Mucosa of descending colon (tissue), 3 donors: Measurements from ENCODE around the gene KDM8. TPM values are rescaled to one million over a fixed set of nuclear protein-coding genes. Genes with fewer than 3 reads are reported as not detected.
A peak's percentile ranks its signal among the peaks of the same experiment; 100 is the strongest.

Source experiments
- ATAC-seq: fragments of 200-7000 bp; cut with Tn5 transposase; one replicate; pipeline ENCODE4 v1.9.1; 2020; ENCODE audit warnings: mild to moderate bottlenecking, moderate library complexity
- DNase-seq, 3 donors: peaks; one replicate each; pipeline ENCODE4 v3.0.0-alpha.2; 2020
- H3K36me3 ChIP-seq: fragments of 200-600 bp; one replicate; pipeline ENCODE4 v1.8.0; 2021; ENCODE audit warnings: low read depth, mild to moderate bottlenecking
- H3K4me1 ChIP-seq: fragments of 200-600 bp; one replicate; pipeline ENCODE4 v1.8.0; 2021; ENCODE audit warnings: low read depth, mild to moderate bottlenecking
- H3K4me3 ChIP-seq: fragments of 200-600 bp; one replicate; pipeline ENCODE4 v1.8.0; 2021; ENCODE audit warnings: mild to moderate bottlenecking
- H3K9me3 ChIP-seq: fragments of 200-600 bp; one replicate; pipeline ENCODE4 v1.8.0; 2021; ENCODE audit warnings: mild to moderate bottlenecking
- intact Hi-C, 2 donors: fragments of 100-400 bp; cut with DNase I in 1 of 2; cut with micrococcal nuclease in 1 of 2; formaldehyde crosslinking; loops; one replicate each; pipeline versions ENCODE4 v1.11.0 to v1.11.1; 2022; cut with DNase I, micrococcal nuclease
- total RNA-seq, 3 donors: library from RNA; stranded (reverse); fragmentation: NEBNext Ultra II Directional in 2 of 3; extraction: Animal tissue kit (Norgen Biotek cat#: 25700) in 2 of 3; gene quantifications; one replicate each; pipeline versions ENCODE4 v1.2.1 to v1.2.4, GENCODE V29; 2021 to 2023
- TF ChIP-seq, protein P1 (sequence below): fragments of 200-600 bp; IDR thresholded peaks from one replicate; pipeline ENCODE4 v1.8.0; 2022; ENCODE audit warnings: antibody characterized with exemption, mild to moderate bottlenecking
- donor health status: DM: no; HTN: no; CAD: no; lungs with moderate emphysema.
- donor health status: DM: no; HTN: no; CAD: no.
- donor health status: DM: no; HTN: yes; CAD: no.

KDM8 gene
- total RNA-seq, 3 donors from 2014 or later = 8.7 to 12.9 (median 8.9) TPM

DNA sequence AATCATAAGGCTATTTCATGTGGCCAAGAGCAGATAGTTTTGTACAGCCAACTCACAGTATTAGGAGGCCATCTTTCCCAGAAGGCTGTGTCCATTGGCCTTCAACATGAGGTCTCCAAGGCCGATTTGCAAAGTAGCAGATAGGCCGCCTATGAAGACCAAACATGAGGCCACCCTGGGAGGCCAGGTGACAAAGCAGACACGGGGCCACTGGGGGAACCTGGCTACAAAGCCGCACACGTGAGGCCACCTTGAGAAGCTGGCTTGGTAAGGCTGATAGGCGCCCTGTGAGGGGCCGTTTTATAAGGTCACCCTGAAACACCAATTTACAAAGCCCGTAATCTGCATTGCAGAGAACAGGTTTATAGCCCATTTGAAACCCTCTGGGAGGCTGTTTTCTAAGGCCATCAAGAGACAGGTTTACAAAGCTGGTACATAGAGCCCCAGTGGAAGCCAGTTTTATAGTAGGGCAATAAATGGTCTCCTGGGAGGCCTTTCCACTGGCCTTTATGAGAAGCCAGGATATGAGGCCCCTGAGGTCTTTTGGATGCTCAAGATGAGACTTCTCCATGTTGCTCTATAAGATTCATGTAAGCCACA is 4.9 kb downstream of the KDM8 start:
- Histone ChIP-seq H3K4me3 (no peak overlapping the region), H3K36me3 (no peaks in the 10 kb centered on the region), H3K4me1 (peaks cover 25% of the 10 kb centered on the region), H3K9me3 (no peaks in the 10 kb centered on the region)
- ATAC-seq (peak; percentile 22), DNase-seq (no peak)
- intact Hi-C loops = no loop called here
- TF ChIP-seq, protein P1, sequence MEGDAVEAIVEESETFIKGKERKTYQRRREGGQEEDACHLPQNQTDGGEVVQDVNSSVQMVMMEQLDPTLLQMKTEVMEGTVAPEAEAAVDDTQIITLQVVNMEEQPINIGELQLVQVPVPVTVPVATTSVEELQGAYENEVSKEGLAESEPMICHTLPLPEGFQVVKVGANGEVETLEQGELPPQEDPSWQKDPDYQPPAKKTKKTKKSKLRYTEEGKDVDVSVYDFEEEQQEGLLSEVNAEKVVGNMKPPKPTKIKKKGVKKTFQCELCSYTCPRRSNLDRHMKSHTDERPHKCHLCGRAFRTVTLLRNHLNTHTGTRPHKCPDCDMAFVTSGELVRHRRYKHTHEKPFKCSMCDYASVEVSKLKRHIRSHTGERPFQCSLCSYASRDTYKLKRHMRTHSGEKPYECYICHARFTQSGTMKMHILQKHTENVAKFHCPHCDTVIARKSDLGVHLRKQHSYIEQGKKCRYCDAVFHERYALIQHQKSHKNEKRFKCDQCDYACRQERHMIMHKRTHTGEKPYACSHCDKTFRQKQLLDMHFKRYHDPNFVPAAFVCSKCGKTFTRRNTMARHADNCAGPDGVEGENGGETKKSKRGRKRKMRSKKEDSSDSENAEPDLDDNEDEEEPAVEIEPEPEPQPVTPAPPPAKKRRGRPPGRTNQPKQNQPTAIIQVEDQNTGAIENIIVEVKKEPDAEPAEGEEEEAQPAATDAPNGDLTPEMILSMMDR = no peak

DNA sequence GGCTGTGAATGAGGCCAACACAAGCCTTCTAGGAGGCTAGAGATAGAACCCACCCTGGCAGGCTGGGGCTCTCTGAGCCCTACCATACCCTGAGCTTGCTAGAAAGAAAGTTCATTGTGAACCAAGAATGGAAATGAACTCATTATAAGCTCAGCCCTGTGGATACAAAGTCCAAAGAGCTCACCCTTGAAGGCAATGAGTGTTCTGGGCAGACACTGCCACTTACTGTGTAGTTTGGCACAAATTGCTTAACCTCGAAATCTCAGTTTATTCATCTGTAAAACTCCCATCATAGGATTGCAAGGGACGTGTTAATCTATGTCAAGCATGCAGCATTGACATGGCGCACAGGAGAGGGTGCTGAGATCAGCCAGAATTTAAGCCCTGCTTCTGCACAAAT is 5.5 kb downstream of the KDM8 start:
- TF ChIP-seq, protein P1 = no peak
- Histone ChIP-seq H3K4me3 (no peak overlapping the region), H3K9me3 (no peaks in the 10 kb centered on the region), H3K4me1 (peaks cover 25% of the 10 kb centered on the region), H3K36me3 (no peaks in the 10 kb centered on the region)
- ATAC-seq = peak; percentile 75
- DNase-seq = no peak
- intact Hi-C loops = no loop called here

DNA sequence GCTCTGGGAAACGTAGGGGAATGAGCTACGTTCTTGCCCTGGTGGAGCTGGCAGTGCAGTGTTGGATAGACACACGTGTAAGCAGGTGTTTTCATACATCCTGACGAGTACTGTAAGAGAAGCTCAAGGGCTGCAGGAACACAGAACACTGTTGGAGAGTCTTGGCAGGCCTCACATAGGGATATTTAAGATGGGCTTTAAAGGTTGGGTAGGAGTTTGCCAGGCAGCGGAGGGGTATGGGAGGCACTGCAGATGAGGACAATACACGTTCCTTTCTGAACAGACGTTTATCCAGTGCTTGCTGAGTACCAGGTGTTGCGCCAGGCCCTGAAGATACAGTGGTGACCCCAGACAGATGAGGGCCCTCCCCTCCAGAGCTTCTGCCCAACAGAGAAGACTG is 6.3 kb downstream of the KDM8 start:
- TF ChIP-seq, protein P1 = no peak
- no peak for DNase-seq
- H3K36me3 ChIP-seq = no peaks in the 10 kb centered on the region
- no peak overlapping the region for H3K4me3 ChIP-seq
- ATAC-seq = no peak
- H3K9me3 ChIP-seq = no peaks in the 10 kb centered on the region
- H3K4me1 ChIP-seq = peaks cover 27% of the 10 kb centered on the region
- intact Hi-C loops = no loop called here

DNA sequence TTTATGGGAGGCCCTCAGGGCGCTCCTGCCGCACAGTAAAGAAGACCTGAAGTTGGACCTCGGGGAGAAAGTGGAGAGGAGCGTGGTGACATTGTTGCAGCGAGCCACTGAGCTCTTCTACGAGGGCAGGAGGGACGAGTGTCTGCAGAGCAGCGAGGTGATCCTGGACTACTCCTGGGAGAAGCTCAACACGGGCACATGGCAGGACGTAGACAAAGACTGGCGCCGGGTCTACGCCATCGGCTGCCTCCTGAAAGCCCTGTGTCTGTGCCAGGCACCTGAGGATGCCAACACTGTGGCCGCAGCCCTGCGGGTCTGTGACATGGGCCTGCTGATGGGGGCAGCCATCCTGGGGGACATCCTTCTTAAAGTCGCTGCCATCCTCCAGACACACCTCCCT is 6.8 kb downstream of the KDM8 start:
- H3K4me3 ChIP-seq = no peak overlapping the region
- H3K36me3 ChIP-seq = no peaks in the 10 kb centered on the region
- TF ChIP-seq, protein P1 = no peak
- DNase-seq (no peak), ATAC-seq (no peak)
- no peaks in the 10 kb centered on the region for H3K9me3 ChIP-seq
- intact Hi-C loops = no loop called here
- H3K4me1 ChIP-seq = peaks cover 26% of the 10 kb centered on the region

DNA sequence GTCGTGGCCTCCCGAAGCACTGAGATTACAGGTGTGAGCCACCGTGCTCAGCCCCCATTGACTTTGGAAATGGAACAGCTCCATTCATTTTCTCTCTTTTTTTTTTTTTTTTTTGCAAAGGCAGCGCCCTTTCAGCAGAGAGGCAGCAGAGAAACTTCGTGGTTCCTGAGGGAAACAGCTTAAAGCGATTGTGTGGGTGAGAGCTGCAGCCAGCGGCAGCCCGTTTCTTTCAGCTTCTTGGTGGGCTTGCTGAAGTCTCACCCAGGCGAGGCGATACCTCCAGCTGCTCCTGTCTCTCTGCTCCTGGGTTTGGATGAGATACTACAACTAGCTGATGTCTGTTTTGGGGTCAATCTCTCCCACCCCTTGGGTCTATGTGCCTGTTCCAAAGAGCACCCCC is 7.7 kb downstream of the KDM8 start:
- ATAC-seq (no peak), DNase-seq (no peak)
- intact Hi-C loops = no loop called here
- peaks cover 26% of the 10 kb centered on the region for H3K4me1 ChIP-seq
- no peak overlapping the region for H3K4me3 ChIP-seq
- no peaks in the 10 kb centered on the region for H3K36me3 ChIP-seq
- TF ChIP-seq, protein P1 = no peak
- no peaks in the 10 kb centered on the region for H3K9me3 ChIP-seq
